Prostate gland (tissue), 2 donors: ENCODE measurements around the gene THOP1. TPM values are rescaled to one million over a fixed set of nuclear protein-coding genes. Genes with fewer than 3 reads are reported as not detected.
A peak's percentile ranks its signal among the peaks of the same experiment; 100 is the strongest.

Experiments
- DNase-seq: peaks from one replicate; pipeline ENCODE4 v3.0.0-alpha.2; 2019; ENCODE audit warnings: low spot score
- H3K27ac ChIP-seq, 2 donors: fragments of 200-600 bp; sonication (generic); 2 replicates each; pipeline ENCODE4 v1.5.1; 2017 to 2019
- H3K27me3 ChIP-seq: fragments of 200-600 bp; sonication (generic); replicated peaks from 2 replicates; pipeline ENCODE4 v1.5.1; 2019; ENCODE audit not compliant: insufficient read depth
- H3K36me3 ChIP-seq, 2 donors: fragments of 200-600 bp; sonication (generic); 1 replicate in 1 of 2; 2 replicates in 1 of 2; pipeline versions ENCODE4 v1.5.1 to v1.8.1; 2017 to 2019
- H3K4me1 ChIP-seq: fragments of 200-600 bp; sonication (generic); replicated peaks from 2 replicates; pipeline ENCODE4 v1.5.1; 2019
- H3K4me3 ChIP-seq, 2 donors: fragments of 200-600 bp; sonication (generic); 2 replicates each; pipeline ENCODE4 v1.5.1; 2017 to 2019
- H3K9me3 ChIP-seq: fragments of 200-600 bp; sonication (generic); 2 replicates; pipeline ENCODE4 v1.5.1; 2017
- CTCF ChIP-seq, 4 experiments: fragments of 200-600 bp in 2 of 4; fragments of 450-650 bp in 2 of 4; sonication (generic) in 2 of 4; IDR thresholded peaks; 1 replicate in 3 of 4; 2 replicates in 1 of 4; pipeline ENCODE4 v1.5.1; 2016 to 2019; ENCODE audit warnings: antibody characterized with exemption in 4 of 4, mild to moderate bottlenecking in 2 of 4, moderate library complexity in 2 of 4
- POLR2A ChIP-seq: fragments of 450-650 bp; IDR thresholded peaks from one replicate; pipeline ENCODE4 v1.6.1; 2016; ENCODE audit warnings: antibody characterized with exemption, mild to moderate bottlenecking
- POLR2AphosphoS5 ChIP-seq: sonication (generic); formaldehyde crosslinking; IDR thresholded peaks from one replicate; pipeline ENCODE4 v1.6.1; 2017; ENCODE audit warnings: antibody characterized with exemption
- WGBS: methylation state at CpG from one replicate; pipeline ENCODE4 v1.1.5; 2018; 5-methylcytosine and 5-hydroxymethylcytosine counted together
- intact Hi-C: fragments of 100-400 bp; cut with DNase I; formaldehyde crosslinking; loops from one replicate; pipeline ENCODE4 v1.14.2; 2022
- total RNA-seq, 2 donors: library from RNA; depleted of rRNA; stranded (reverse); fragments of >200 nt; gene quantifications; one replicate each; pipeline ENCODE4 v1.1.0, GENCODE V29; 2016

THOP1 gene
- total RNA-seq, 2 donors from 2014 or later: 119 to 132 TPM

- H3K27ac ChIP-seq: no peak overlapping the region
- 66% methylated on average over 28 of the region's 29 CpGs for WGBS
- no peak for DNase-seq
Measured at GRCh38 chr19:2771786-2772674, 13.3 kb upstream of the THOP1 start.

DNA sequence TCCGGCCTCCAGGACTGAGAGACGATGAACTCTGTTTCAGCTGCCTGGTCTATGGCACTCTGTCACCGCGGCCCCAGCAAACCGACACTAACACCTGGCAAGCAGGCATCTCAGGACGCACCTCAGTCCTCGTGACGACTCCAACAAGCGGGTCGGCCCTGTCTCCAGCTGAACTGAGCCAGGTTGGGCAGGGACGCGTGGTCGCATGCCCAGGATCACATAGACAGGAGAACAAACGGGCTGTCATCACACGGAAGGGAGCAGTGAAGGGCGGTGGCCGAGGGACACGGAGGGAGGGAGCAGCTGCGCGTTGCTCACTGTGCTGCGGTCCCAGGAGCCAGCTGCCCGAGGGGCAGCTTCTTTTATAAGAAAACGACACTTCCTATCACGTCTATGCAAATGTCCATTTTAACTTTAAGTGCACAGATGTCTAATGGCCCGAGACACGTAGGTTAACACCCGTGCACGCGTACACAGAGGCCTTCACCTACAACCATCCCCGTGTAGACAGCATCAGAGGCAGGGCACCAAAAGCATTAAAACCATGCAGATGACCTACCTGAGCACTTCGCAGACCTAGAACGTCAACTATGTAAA, 11.1 kb upstream of the THOP1 start:
- intact Hi-C loops: no loop called here
- Histone ChIP-seq H3K36me3 (no peaks in the 10 kb centered on the region), H3K4me1 (no peaks in the 10 kb centered on the region), H3K9me3 (no peaks in the 10 kb centered on the region), H3K27ac (no peak overlapping the region), H3K27me3 (no peaks in the 10 kb centered on the region), H3K4me3 (no peak overlapping the region)
- no peak for DNase-seq
- WGBS: 78% methylated on average over 25 of the region's 32 CpGs
- TF ChIP-seq POLR2A (no peak), CTCF (IDR thresholded peaks at IDR 0.05) (no peak), POLR2AphosphoS5 (no peak)

More at GRCh38 chr19:2771786-2772674, 13.3 kb upstream of the THOP1 start:
- Histone ChIP-seq H3K9me3 (no peaks in the 10 kb centered on the region), H3K36me3 (no peaks in the 10 kb centered on the region), H3K27me3 (no peaks in the 10 kb centered on the region), H3K4me1 (no peaks in the 10 kb centered on the region), H3K4me3 (no peak overlapping the region)
- no peak for TF ChIP-seq POLR2A
- TF ChIP-seq POLR2AphosphoS5: no peak
- TF ChIP-seq CTCF (IDR thresholded peaks at IDR 0.05): no peak
- intact Hi-C loops: no loop called here

DNA sequence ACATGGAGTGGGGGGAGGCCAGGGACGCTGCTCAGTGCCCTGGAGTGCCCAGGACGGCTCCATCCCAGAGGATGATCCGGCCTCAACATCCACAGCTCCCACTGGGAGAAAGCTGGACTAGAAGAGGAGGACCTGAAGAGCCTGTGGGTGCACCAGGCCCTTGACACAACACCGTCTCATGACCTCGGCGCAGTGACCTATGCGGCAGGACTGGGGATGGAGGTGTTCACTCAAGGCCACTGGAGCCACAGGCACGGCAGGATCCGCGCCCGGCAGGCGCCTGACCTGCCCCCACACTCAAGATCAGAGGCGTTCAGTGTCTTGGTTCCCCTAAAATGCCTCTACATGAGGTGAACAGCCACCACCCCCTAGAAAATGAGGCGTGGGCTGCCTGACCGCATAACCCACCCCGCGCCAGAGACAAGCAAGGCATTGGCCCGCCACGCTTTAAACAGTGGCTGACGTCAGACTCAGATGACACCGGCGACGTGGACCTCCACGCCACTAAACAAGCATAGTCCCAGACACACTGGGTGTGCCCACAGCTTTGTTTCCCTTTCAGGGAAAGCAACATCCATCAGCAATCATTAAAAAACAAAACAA, 10.2 kb upstream of the THOP1 start:
- Histone ChIP-seq H3K27me3 (no peaks in the 10 kb centered on the region), H3K27ac (peak overlapping the region in 1 of 2 donors; percentile 9), H3K9me3 (no peaks in the 10 kb centered on the region), H3K4me1 (no peaks in the 10 kb centered on the region), H3K4me3 (no peak overlapping the region), H3K36me3 (no peaks in the 10 kb centered on the region)
- intact Hi-C loops: no loop called here
- no peak for DNase-seq
- 84% methylated on average over 24 of the region's 24 CpGs for WGBS
- TF ChIP-seq POLR2AphosphoS5: no peak
- no peak for TF ChIP-seq POLR2A
- no peak for TF ChIP-seq CTCF (IDR thresholded peaks at IDR 0.05)

- intact Hi-C loops: no loop called here
- Histone ChIP-seq H3K4me3 (no peak overlapping the region), H3K27me3 (no peaks in the 10 kb centered on the region), H3K36me3 (no peaks in the 10 kb centered on the region), H3K4me1 (no peaks in the 10 kb centered on the region), H3K9me3 (no peaks in the 10 kb centered on the region), H3K27ac (peak overlapping the region; percentile 9 to 38)
- no peak for DNase-seq
- no peak for TF ChIP-seq CTCF (IDR thresholded peaks at IDR 0.05)
- no peak for TF ChIP-seq POLR2AphosphoS5
- no peak for TF ChIP-seq POLR2A
- WGBS: 83% methylated on average over 29 of the region's 29 CpGs
Measured at GRCh38 chr19:2775556-2776430, 9.5 kb upstream of the THOP1 start.
